ENCODE measurements around the gene LRRC46.

Gene LRRC46

DNA sequence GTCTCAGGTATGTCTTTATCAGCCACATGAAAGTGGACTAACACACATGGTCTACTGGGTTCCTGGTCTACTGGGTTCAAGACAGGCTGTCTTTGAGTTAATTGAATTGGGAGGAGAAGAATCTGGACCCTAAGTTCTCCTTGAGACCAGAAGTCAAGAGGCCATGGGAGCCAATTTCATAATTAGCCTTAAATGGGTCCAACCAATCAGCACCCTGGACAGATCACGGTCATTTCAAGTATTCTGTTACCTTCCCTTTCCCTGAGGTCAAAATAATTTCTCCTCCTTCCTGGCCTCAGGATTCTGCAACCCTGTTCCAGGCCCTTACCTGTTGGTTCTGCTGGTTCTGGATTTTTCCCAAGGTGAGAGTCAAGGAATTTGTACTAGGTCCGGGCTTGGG lies 33.7 kb upstream of the LRRC46 start:
- no peak overlapping the region for H3K4me3 ChIP-seq (ENCODE audit: low read depth, low read length)
- TF ChIP-seq, protein P1, sequence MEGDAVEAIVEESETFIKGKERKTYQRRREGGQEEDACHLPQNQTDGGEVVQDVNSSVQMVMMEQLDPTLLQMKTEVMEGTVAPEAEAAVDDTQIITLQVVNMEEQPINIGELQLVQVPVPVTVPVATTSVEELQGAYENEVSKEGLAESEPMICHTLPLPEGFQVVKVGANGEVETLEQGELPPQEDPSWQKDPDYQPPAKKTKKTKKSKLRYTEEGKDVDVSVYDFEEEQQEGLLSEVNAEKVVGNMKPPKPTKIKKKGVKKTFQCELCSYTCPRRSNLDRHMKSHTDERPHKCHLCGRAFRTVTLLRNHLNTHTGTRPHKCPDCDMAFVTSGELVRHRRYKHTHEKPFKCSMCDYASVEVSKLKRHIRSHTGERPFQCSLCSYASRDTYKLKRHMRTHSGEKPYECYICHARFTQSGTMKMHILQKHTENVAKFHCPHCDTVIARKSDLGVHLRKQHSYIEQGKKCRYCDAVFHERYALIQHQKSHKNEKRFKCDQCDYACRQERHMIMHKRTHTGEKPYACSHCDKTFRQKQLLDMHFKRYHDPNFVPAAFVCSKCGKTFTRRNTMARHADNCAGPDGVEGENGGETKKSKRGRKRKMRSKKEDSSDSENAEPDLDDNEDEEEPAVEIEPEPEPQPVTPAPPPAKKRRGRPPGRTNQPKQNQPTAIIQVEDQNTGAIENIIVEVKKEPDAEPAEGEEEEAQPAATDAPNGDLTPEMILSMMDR (IDR thresholded peaks at IDR 0.05; ENCODE audit: low read depth, low read length, missing control alignments) = no peak
- no peak for DNase-seq (ENCODE audit: low read depth)

DNA sequence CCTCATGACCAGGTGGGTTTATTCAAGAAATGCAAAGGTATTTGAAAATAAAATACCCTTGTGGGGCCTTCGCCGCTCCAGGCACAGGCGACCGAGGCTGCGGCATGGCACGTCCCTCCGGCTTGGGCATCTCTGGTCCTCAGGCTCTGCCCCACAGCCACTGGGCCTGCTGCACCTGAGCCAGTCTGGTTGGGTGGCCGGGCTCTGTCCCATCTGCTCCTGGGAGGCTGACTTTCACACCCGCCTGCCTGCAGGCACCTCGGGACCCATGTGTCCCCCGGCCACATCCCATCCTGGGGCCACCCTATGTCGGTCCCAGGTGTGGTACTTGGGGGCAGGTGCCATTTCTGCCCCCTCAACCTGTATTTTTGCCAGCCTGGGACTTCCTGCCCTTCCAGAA lies 30.8 kb upstream of the LRRC46 start:
- H3K4me3 ChIP-seq (ENCODE audit: low read depth, low read length) = no peak overlapping the region
- TF ChIP-seq, protein P1 (IDR thresholded peaks at IDR 0.05; ENCODE audit: low read depth, low read length, missing control alignments) = no peak

DNA sequence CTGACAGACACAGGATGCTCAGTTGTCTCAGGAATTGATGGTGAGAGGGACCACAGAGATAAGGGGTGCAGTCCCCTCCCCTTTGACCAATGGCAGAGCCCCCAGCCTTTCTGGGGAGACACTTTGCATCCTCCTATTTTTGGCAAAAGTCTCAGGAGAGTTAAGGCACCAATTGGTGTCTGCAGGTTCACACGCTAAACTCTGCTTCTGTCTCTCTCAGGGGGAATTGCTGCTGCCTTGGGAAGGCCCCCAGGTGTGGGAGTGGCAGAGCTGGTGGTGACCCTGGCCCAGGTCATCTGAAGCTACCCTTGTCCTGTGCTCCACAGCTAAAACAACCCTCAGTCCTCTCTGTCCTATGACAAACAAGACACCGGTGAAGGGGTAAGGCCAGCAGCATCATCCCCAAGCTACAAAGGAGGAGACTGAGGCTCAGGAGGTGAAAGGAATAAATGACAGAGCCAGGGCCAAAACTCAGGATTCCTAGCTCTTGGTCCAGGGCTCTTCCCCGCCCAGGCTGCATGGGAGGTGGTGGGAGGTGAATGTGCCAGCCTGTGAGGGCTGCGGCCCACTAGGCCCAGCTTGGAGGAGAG lies 30.2 kb upstream of the LRRC46 start:
- H3K4me3 ChIP-seq (ENCODE audit: low read depth, low read length) = no peak overlapping the region
- TF ChIP-seq, protein P1 (IDR thresholded peaks at IDR 0.05; ENCODE audit: low read depth, low read length, missing control alignments) = no peak
- DNase-seq (ENCODE audit: low read depth) = no peak

More for the DNA sequence above, 30.8 kb upstream of the LRRC46 start:
- no peak for DNase-seq (ENCODE audit: low read depth)

DNA sequence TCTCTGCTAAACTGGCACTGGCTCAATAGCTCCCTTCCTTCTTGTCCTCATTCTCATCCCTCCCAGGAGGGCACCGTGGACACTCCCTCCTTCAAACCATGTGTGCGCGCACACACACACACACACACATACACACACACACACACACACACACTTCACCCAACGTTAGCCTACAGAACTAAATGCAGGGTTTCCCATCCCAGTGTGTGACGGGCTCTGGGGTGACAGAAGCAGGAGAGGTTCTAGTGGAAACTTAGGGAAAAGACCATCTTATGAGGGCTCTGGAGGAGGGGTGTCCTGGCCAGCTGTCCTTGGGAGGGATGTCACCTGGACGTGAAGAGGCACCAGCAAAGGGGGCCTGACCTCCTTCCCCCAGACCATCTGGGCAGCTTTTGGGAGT lies 29.6 kb upstream of the LRRC46 start:
- no peak for DNase-seq (ENCODE audit: low read depth)
- TF ChIP-seq, protein P1 (IDR thresholded peaks at IDR 0.05; ENCODE audit: low read depth, low read length, missing control alignments) = no peak
- no peak overlapping the region for H3K4me3 ChIP-seq (ENCODE audit: low read depth, low read length)

DNA sequence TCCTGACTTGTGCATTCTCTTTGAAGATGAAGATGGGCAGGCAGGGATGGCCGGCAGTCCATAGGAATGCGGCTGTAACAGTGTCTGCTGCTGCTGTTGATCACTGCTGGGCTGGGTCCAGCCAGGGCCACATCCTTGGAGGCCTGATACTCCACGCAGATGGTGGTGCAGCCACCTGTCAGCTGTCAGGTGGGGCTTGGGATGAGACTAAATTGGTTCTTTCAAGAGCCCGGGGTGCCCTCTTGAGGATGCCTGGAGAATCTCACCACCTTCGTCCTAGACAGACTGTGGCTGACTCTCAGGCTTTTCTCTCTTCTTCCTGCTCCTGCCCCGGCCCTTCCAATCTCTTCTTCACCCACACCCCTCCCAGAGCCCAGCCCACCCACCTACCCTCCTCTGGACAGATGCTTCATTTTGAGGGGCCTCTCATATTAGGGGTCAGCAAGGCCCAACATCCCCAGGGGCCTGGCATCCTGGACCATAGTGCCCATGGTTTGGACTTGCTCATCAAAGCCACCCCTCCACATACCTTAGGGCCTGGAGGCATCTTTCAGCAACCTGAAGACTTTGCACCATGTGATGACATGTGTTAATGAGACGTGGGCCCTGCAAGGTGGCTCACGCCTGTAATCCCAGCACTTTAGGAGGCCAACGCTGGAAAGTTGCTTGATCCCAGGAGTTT lies 29.0 kb upstream of the LRRC46 start:
- DNase-seq (ENCODE audit: low read depth) = peak; percentile 18
- TF ChIP-seq, protein P1 (IDR thresholded peaks at IDR 0.05; ENCODE audit: low read depth, low read length, missing control alignments) = peak; percentile 86

DNA sequence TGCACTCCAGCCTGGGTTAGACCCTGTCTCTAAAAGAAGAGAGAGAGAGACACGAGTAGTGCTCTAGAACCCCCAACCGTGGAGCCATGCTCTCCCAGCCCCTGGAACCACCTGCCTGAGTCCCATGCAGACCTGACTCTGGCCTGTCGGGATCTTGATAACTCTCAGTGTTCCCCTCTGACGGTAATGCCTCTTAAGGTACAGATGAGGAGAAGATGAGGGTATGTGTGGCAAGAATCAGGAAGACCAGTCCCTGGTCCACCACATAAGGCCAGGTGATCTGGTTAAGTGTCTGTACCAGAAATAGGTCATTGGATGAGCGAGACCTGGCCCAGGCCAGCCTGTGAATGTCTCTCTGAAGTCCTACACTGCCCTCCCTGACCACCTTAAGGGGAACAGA lies 28.3 kb upstream of the LRRC46 start:
- no peak for DNase-seq (ENCODE audit: low read depth)
- H3K4me3 ChIP-seq (ENCODE audit: low read depth, low read length) = no peak overlapping the region
- TF ChIP-seq, protein P1 (IDR thresholded peaks at IDR 0.05; ENCODE audit: low read depth, low read length, missing control alignments) = no peak

More for the DNA sequence above, 29.0 kb upstream of the LRRC46 start:
- H3K4me3 ChIP-seq (ENCODE audit: low read depth, low read length) = no peak overlapping the region

DNA sequence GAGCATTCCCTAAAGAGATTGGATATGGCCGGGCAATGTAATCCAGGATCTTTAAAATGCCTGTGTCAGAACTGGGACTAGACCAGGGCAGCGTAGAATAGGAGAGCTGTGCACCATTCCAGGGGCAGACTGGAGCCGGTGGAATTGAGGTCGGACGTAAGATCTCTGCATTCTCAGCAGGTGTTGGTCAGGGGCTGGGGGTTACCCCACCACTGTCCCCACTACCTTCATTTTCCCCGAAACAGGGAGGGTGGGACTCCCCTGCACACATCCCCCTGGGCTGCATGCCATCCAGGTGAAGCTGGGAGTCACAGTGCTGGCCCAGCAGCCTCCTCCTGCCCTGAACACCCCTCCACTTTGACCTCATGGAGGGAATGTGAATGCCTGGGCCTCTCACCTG lies 27.7 kb upstream of the LRRC46 start:
- no peak overlapping the region for H3K4me3 ChIP-seq (ENCODE audit: low read depth, low read length)
- TF ChIP-seq, protein P1 (IDR thresholded peaks at IDR 0.05; ENCODE audit: low read depth, low read length, missing control alignments) = no peak
- no peak for DNase-seq (ENCODE audit: low read depth)

Measured in GM12864 (cell line).